GM21390 (cell line): ENCODE data around the gene WDR26.

Experiments used
- ATAC-seq: cut with Tn5 transposase; IDR thresholded peaks from one replicate; pipeline ENCODE4 v1.9.1; 2021; ENCODE audit not compliant: unreplicated experiment

Gene WDR26

GRCh38 chr1:224402472-224403036 is 32.0 kb downstream of the WDR26 start:
- ATAC-seq = no peak

- no peak for ATAC-seq
Observed at GRCh38 chr1:224399887-224400286, 34.7 kb downstream of the WDR26 start.

- ATAC-seq = no peak
Observed at GRCh38 chr1:224393294-224393693, 41.3 kb downstream of the WDR26 start.

GRCh38 chr1:224392411-224393249 is 42.0 kb downstream of the WDR26 start:
- no peak for ATAC-seq

- ATAC-seq = no peak
Observed at GRCh38 chr1:224390517-224390916, 44.1 kb downstream of the WDR26 start.

- no peak for ATAC-seq
Observed at GRCh38 chr1:224387943-224388342, 46.7 kb downstream of the WDR26 start.

- no peak for ATAC-seq
Observed at GRCh38 chr1:224387302-224387912, 47.2 kb downstream of the WDR26 start.

- no peak for ATAC-seq
Observed at GRCh38 chr1:224383218-224383617, 51.4 kb downstream of the WDR26 start.

- ATAC-seq = no peak
Observed at GRCh38 chr1:224381880-224382548, 52.6 kb downstream of the WDR26 start.

GRCh38 chr1:224380003-224380402 is 54.6 kb downstream of the WDR26 start:
- ATAC-seq = peak; percentile 67

GRCh38 chr1:224378855-224379631 is 55.6 kb downstream of the WDR26 start:
- ATAC-seq = peak; percentile 41

GRCh38 chr1:224377676-224378006 is 57.0 kb downstream of the WDR26 start:
- ATAC-seq = peak; percentile 70

- no peak for ATAC-seq
Observed at GRCh38 chr1:224375059-224375458, 59.5 kb downstream of the WDR26 start.

GRCh38 chr1:224373008-224373590 is 61.5 kb downstream of the WDR26 start:
- no peak for ATAC-seq

GRCh38 chr1:224368409-224368808 is 66.2 kb downstream of the WDR26 start:
- peak; percentile 86 for ATAC-seq

- ATAC-seq = no peak
Observed at GRCh38 chr1:224359207-224359606, 75.4 kb downstream of the WDR26 start.

GRCh38 chr1:224358237-224358636 is 76.4 kb downstream of the WDR26 start:
- ATAC-seq = no peak

- no peak for ATAC-seq
Observed at GRCh38 chr1:224357626-224358124, 76.9 kb downstream of the WDR26 start.

- peak; percentile 98 for ATAC-seq
Observed at GRCh38 chr1:224356685-224357625, 77.6 kb downstream of the WDR26 start, which contains the start of gene CNIH4. CNIH4 (plus strand) TSS chr1:224356879; CDS start chr1:224356925, 46 bp downstream.
